Lower leg skin (tissue), 4 donors: Measurements from ENCODE around the gene ARHGEF19. TPM values are rescaled to one million over a fixed set of nuclear protein-coding genes. Genes with fewer than 3 reads are reported as not detected.

Experiments used
- DNase-seq, 2 donors: peaks; one replicate each; pipeline ENCODE4 v3.0.0-alpha.2; 2019; ENCODE audit warnings: low spot score in 2 of 2
- H3K4me3 ChIP-seq: fragments of 200-600 bp; sonication (generic); 2 replicates; pipeline ENCODE4 v1.5.1; 2017; ENCODE audit warnings: mild to moderate bottlenecking, low read depth; ENCODE audit not compliant: poor library complexity, severe bottlenecking
- CTCF ChIP-seq, 3 donors: fragments of 450-650 bp; IDR thresholded peaks; one replicate each; pipeline ENCODE4 v1.5.1; 2016; ENCODE audit warnings: antibody characterized with exemption in 3 of 3, mild to moderate bottlenecking in 3 of 3, moderate library complexity in 2 of 3
- POLR2A ChIP-seq, 2 donors: fragments of 450-650 bp; IDR thresholded peaks; one replicate each; pipeline ENCODE4 v1.6.1; 2016 to 2017; ENCODE audit warnings: antibody characterized with exemption in 2 of 2, mild to moderate bottlenecking in 1 of 2, moderate library complexity in 1 of 2
- WGBS, 2 donors: methylation state at CpG; one replicate each; pipeline ENCODE4 v1.1.5; 2018; 5-methylcytosine and 5-hydroxymethylcytosine counted together
- intact Hi-C: fragments of 100-400 bp; cut with DNase I; formaldehyde crosslinking; loops from one replicate; pipeline ENCODE4 v1.15.0; 2023; ENCODE audit warnings: low total_unique reads
- total RNA-seq, 4 donors: library from RNA; depleted of rRNA; stranded (reverse); fragments of >200 nt; gene quantifications; one replicate each; pipeline ENCODE4 v1.1.0, GENCODE V29; 2016

The ARHGEF19 gene
- total RNA-seq, 4 donors from 2014 or later, result 45.7 to 63.1 (median 48.5) TPM

- WGBS, 2 donors, result 80% methylated on average over 17 of the region's 17 CpGs
- H3K4me3 ChIP-seq, result no peak overlapping the region
- TF ChIP-seq POLR2A (IDR thresholded peaks at IDR 0.05) (no peak), CTCF (IDR thresholded peaks at IDR 0.05) (no peak)
- intact Hi-C loops, result loop anchor here (5.0 kb wide), 1 partner anchor 165 kb away; no protein-coding TSS in a partner anchor
- no peak for DNase-seq
Measured at GRCh38 chr1:16242556-16243214, 30.2 kb upstream of the ARHGEF19 start.

GRCh38 chr1:16241221-16241708 is 28.8 kb upstream of the ARHGEF19 start:
- H3K4me3 ChIP-seq, result no peak overlapping the region
- intact Hi-C loops, result loop anchor here (5.0 kb wide), 1 partner anchor 164 kb away; no protein-coding TSS in a partner anchor
- no peak for TF ChIP-seq POLR2A (IDR thresholded peaks at IDR 0.05)
- TF ChIP-seq CTCF (IDR thresholded peaks at IDR 0.05), result no peak
- DNase-seq, result no peak
- WGBS, 2 donors, result 63 to 68% methylated on average over 10 of the region's 10 CpGs

GRCh38 chr1:16239972-16240491 is 27.6 kb upstream of the ARHGEF19 start:
- no peak for DNase-seq
- 92 to 97% methylated on average over 2 of the region's 2 CpGs for WGBS, 2 donors
- H3K4me3 ChIP-seq, result no peak overlapping the region
- intact Hi-C loops, result loop anchor here (5.0 kb wide), 1 partner anchor 163 kb away; no protein-coding TSS in a partner anchor
- no peak for TF ChIP-seq CTCF (IDR thresholded peaks at IDR 0.05)
- TF ChIP-seq POLR2A (IDR thresholded peaks at IDR 0.05), result no peak

GRCh38 chr1:16237343-16237830 is 24.9 kb upstream of the ARHGEF19 start:
- TF ChIP-seq CTCF (IDR thresholded peaks at IDR 0.05) (no peak), POLR2A (IDR thresholded peaks at IDR 0.05) (no peak)
- WGBS, 2 donors, result 21 to 22% methylated on average over 6 of the region's 6 CpGs
- DNase-seq, result no peak
- no peak overlapping the region for H3K4me3 ChIP-seq
- intact Hi-C loops, result no loop called here

GRCh38 chr1:16236511-16237342 is 24.3 kb upstream of the ARHGEF19 start, which contains the start of gene CPLANE2:
CPLANE2 (minus strand) TSS chr1:16237183; CDS start chr1:16236742, 441 bp downstream.
- peak; percentile 92 to 99 for DNase-seq
- TF ChIP-seq CTCF (IDR thresholded peaks at IDR 0.05), result no peak
- intact Hi-C loops, result no loop called here
- H3K4me3 ChIP-seq, result peak within 1 kb of the TSS; percentile 57
- WGBS, 2 donors, result 2 to 3% methylated on average over 50 to 57 of the region's 57 CpGs
